HG02852 (cell line): ENCODE measurements around the gene RABL6.
"Not testable (repeated sequence)": the region's sequence is repeated elsewhere in the genome, so short reads cannot be mapped to it uniquely, and the experiment has no call there.

Experiments used
- ATAC-seq: cut with Tn5 transposase; IDR thresholded peaks from one replicate; pipeline ENCODE4 v1.9.1; 2021; ENCODE audit warnings: mild to moderate bottlenecking, moderate library complexity; ENCODE audit not compliant: unreplicated experiment

The RABL6 gene

GRCh38 chr9:136868644-136869043, 60.9 kb downstream of the RABL6 start:
- no peak for ATAC-seq

GRCh38 chr9:136869611-136870010, 61.9 kb downstream of the RABL6 start:
- ATAC-seq, result not testable (repeated sequence)

- ATAC-seq, result no peak
Measured at GRCh38 chr9:136875155-136875554, 67.4 kb downstream of the RABL6 start.

- ATAC-seq, result no peak
Measured at GRCh38 chr9:136876476-136876875, 68.7 kb downstream of the RABL6 start.

- no peak for ATAC-seq
Measured at GRCh38 chr9:136880651-136881050, 72.9 kb downstream of the RABL6 start.

- ATAC-seq, result no peak
Measured at GRCh38 chr9:136881691-136882108, 74.0 kb downstream of the RABL6 start.

GRCh38 chr9:136882109-136882946, 74.6 kb downstream of the RABL6 start:
- ATAC-seq, result peak; percentile 34

GRCh38 chr9:136882947-136883283, 75.2 kb downstream of the RABL6 start:
- ATAC-seq, result not testable (repeated sequence)

- ATAC-seq, result not testable (repeated sequence)
Measured at GRCh38 chr9:136883670-136884069, 75.9 kb downstream of the RABL6 start.

GRCh38 chr9:136885950-136886578, 78.3 kb downstream of the RABL6 start, which contains the start of gene TRAF2:
Gene TRAF2, plus strand, starts transcription at chr9:136886516. Its CDS starts 12,225 bp downstream, at chr9:136898741.
- ATAC-seq, result peak; percentile 82

GRCh38 chr9:136886610-136887597, 79.2 kb downstream of the RABL6 start:
- ATAC-seq, result peak; percentile 0

GRCh38 chr9:136888454-136888853, 80.7 kb downstream of the RABL6 start:
- no peak for ATAC-seq

- no peak for ATAC-seq
Measured at GRCh38 chr9:136889858-136890257, 82.1 kb downstream of the RABL6 start.

- ATAC-seq, result no peak
Measured at GRCh38 chr9:136890661-136891060, 82.9 kb downstream of the RABL6 start.
